HL-60 (cell line): ENCODE results near the gene ERVH48-1.
"Not testable (repeated sequence)": the region's sequence is repeated elsewhere in the genome, so short reads cannot be mapped to it uniquely, and the experiment has no call there.

Source experiments
- DNase-seq, 2 experiments: peaks; one replicate each; pipeline ENCODE4 v3.0.0-alpha.2; 2010 to 2020; ENCODE audit warnings: low read depth in 1 of 2, low spot score in 1 of 2
- H3K27ac ChIP-seq: fragments of 250-450 bp; sonication (Bioruptor Pico); replicated peaks from 2 replicates; pipeline ENCODE4 v1.5.1; 2020; ENCODE audit warnings: mild to moderate bottlenecking, moderate library complexity
- H3K27me3 ChIP-seq: fragments of 250-450 bp; sonication (Bioruptor Pico); 2 replicates; pipeline ENCODE4 v1.5.1; 2021; ENCODE audit warnings: mild to moderate bottlenecking, moderate library complexity; ENCODE audit not compliant: insufficient read depth, poor library complexity, severe bottlenecking
- H3K4me3 ChIP-seq: replicated peaks from 2 replicates; pipeline ENCODE4 v1.5.1; 2011; ENCODE audit warnings: mild to moderate bottlenecking, control low read depth, low read length; ENCODE audit not compliant: insufficient read depth
- GABPA ChIP-seq: IDR thresholded peaks from 2 replicates; pipeline ENCODE4 v1.6.1; 2012; ENCODE audit warnings: low read depth
- POLR2AphosphoS5 ChIP-seq: IDR thresholded peaks from 2 replicates; pipeline ENCODE4 v1.6.1; 2012; ENCODE audit warnings: low read depth
- SPI1 ChIP-seq: IDR thresholded peaks from 2 replicates; pipeline ENCODE4 v1.6.1; 2012; ENCODE audit warnings: low read depth, mild to moderate bottlenecking, borderline replicate concordance
- TF ChIP-seq, protein P1 (sequence below): IDR thresholded peaks from one replicate; pipeline ENCODE4 v1.5.1; 2011; ENCODE audit warnings: low read length, control low read depth, inconsistent platforms; ENCODE audit not compliant: insufficient read depth
- TF ChIP-seq, protein P2 (sequence below): IDR thresholded peaks from 2 replicates; pipeline ENCODE4 v1.6.1; 2012; ENCODE audit warnings: low read depth; ENCODE audit not compliant: insufficient replicate concordance

Gene ERVH48-1

DNA sequence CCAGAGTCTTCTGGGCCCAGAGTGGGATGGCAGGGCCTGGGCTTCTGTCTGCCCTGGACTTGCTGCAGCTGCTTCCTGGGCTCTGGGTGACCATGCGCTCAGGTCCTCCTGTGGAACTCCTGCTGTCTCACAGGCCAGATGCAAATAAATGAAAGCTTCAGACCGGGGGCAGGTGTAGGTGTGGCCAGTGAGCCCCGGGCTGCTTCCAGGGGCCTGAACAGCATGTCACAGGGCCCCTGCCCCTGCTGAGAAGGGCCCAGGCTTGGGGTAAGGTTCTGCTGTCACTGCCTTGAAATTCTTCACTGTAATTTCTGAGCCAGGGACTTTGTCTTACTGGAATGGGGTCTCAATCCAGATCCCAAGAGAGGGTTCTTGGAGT, 46.5 kb upstream of the ERVH48-1 start:
- Histone ChIP-seq H3K4me3 (no peak overlapping the region), H3K27me3 (no peaks in the 10 kb centered on the region), H3K27ac (no peak overlapping the region)
- no peak for DNase-seq
- TF ChIP-seq, protein P1, sequence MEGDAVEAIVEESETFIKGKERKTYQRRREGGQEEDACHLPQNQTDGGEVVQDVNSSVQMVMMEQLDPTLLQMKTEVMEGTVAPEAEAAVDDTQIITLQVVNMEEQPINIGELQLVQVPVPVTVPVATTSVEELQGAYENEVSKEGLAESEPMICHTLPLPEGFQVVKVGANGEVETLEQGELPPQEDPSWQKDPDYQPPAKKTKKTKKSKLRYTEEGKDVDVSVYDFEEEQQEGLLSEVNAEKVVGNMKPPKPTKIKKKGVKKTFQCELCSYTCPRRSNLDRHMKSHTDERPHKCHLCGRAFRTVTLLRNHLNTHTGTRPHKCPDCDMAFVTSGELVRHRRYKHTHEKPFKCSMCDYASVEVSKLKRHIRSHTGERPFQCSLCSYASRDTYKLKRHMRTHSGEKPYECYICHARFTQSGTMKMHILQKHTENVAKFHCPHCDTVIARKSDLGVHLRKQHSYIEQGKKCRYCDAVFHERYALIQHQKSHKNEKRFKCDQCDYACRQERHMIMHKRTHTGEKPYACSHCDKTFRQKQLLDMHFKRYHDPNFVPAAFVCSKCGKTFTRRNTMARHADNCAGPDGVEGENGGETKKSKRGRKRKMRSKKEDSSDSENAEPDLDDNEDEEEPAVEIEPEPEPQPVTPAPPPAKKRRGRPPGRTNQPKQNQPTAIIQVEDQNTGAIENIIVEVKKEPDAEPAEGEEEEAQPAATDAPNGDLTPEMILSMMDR = no peak
- TF ChIP-seq SPI1 = no peak
- no peak for TF ChIP-seq GABPA
- TF ChIP-seq POLR2AphosphoS5 = no peak
- TF ChIP-seq, protein P2, sequence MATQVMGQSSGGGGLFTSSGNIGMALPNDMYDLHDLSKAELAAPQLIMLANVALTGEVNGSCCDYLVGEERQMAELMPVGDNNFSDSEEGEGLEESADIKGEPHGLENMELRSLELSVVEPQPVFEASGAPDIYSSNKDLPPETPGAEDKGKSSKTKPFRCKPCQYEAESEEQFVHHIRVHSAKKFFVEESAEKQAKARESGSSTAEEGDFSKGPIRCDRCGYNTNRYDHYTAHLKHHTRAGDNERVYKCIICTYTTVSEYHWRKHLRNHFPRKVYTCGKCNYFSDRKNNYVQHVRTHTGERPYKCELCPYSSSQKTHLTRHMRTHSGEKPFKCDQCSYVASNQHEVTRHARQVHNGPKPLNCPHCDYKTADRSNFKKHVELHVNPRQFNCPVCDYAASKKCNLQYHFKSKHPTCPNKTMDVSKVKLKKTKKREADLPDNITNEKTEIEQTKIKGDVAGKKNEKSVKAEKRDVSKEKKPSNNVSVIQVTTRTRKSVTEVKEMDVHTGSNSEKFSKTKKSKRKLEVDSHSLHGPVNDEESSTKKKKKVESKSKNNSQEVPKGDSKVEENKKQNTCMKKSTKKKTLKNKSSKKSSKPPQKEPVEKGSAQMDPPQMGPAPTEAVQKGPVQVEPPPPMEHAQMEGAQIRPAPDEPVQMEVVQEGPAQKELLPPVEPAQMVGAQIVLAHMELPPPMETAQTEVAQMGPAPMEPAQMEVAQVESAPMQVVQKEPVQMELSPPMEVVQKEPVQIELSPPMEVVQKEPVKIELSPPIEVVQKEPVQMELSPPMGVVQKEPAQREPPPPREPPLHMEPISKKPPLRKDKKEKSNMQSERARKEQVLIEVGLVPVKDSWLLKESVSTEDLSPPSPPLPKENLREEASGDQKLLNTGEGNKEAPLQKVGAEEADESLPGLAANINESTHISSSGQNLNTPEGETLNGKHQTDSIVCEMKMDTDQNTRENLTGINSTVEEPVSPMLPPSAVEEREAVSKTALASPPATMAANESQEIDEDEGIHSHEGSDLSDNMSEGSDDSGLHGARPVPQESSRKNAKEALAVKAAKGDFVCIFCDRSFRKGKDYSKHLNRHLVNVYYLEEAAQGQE = no peak

DNA sequence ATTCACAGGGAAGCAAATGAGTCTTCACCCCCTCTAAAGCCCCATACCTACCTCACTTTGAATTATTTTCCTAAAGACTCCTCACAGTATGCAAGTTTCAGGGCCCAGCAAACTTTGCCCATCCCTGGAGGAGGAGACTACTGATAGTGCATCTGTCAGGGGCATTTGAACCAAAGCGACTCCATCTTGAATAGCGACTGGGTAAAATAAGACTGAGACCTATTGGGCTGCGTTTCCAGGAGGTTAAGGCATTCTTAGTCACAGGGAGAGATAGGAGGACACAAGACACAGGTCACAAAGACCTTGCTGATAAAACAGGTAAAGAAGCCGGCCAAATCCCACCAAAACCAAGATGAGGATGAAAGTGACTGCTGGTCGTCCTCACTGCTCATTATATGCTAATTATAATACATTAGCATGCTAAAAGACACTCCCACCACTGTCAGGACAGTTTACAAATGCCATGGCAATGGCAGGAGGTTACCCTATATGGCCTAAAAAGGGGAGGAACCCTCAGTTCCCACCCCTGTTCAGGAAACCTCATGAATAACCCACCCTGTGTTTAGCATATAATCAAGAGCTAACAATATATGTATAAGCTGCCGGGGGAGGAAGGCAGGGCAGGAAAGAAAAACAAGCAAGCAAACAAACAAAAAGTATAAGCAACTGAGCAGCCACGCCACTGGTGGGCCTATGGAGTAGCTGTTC, 45.7 kb upstream of the ERVH48-1 start:
- no peak for DNase-seq
- Histone ChIP-seq H3K27ac (no peak overlapping the region), H3K27me3 (no peaks in the 10 kb centered on the region), H3K4me3 (no peak overlapping the region)
- TF ChIP-seq, protein P2 = no peak
- TF ChIP-seq, protein P1 = no peak
- TF ChIP-seq POLR2AphosphoS5 (no peak), GABPA (no peak), SPI1 (no peak)

DNA sequence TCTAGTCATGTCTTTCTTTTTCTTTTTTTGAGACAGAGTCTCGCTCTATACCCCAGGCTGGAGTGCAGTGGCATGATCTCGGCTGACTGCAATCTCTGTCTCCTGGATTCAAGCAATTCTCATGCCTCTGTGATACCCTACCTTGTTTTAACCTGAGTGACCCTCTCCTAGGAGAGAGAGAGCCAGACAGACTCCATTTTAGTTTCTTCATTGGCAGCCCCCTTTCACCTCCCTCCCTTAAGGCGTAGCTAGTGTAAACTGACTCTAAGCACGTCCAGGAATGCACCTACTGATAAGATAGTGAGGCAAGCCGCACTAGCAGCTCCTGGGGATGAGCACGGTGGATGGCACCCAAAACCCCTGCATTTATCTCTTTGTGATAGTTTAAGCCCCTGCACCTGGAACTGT, 43.8 kb upstream of the ERVH48-1 start:
- TF ChIP-seq, protein P2 = no peak
- no peak for TF ChIP-seq GABPA
- TF ChIP-seq SPI1 = no peak
- TF ChIP-seq POLR2AphosphoS5 = no peak
- TF ChIP-seq, protein P1 = no peak
- H3K27me3 ChIP-seq = no peaks in the 10 kb centered on the region
- no peak for DNase-seq
- H3K4me3 ChIP-seq = no peak overlapping the region
- no peak overlapping the region for H3K27ac ChIP-seq

DNA sequence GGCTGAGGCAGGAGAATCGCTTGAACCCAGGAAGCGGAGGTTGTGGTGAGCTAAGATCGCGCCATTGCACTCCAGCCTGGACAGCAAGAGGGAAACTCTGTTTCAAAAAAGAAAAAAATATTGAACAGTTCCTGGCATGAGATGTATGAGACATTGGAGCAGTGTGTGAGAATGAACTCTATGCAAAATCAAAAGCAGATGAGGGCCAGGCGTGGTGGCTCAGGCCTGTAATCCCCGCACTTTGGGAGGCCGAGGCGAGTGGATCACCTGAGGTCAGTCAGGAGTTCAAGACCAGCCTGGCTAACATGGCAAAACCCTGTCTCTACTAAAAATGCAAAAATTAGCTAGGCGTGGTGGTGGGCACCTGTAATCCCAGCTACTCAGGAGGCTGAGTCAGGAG, 42.2 kb upstream of the ERVH48-1 start:
- not testable (repeated sequence) for DNase-seq, H3K27ac ChIP-seq, H3K4me3 ChIP-seq, H3K27me3 ChIP-seq
